H1 (cell line): ENCODE results near the gene ZNF132. TPM values are rescaled to one million over a fixed set of nuclear protein-coding genes. Genes with fewer than 3 reads are reported as not detected.

Source experiments
- ATF2 ChIP-seq: IDR thresholded peaks from 2 replicates; pipeline ENCODE4 v1.6.1; 2012; ENCODE audit warnings: low read length, inconsistent platforms
- BCL11A ChIP-seq, 2 experiments: IDR thresholded peaks; one replicate each; pipeline ENCODE4 v1.6.1; 2011; ENCODE audit warnings: low read depth in 2 of 2, low read length in 2 of 2, mild to moderate bottlenecking in 2 of 2
- BRCA1 ChIP-seq: IDR thresholded peaks from 2 replicates; pipeline ENCODE4 v1.6.1; 2012; ENCODE audit warnings: low read depth, low read length, improper control_type of control experiment
- CBX8 ChIP-seq: fragments of 300-800, 300-1000 bp; sonication (generic); IDR thresholded peaks from 2 replicates; pipeline ENCODE4 v1.7.1; 2016; ENCODE audit warnings: low read depth, low read length, borderline replicate concordance
- CHD2 ChIP-seq: IDR thresholded peaks from 2 replicates; pipeline ENCODE4 v1.6.1; 2012; ENCODE audit warnings: low read length, improper control_type of control experiment
- EP300 ChIP-seq, 2 experiments: IDR thresholded peaks; 1 replicate in 1 of 2; 2 replicates in 1 of 2; pipeline ENCODE4 v1.6.1; 2011 to 2012; ENCODE audit warnings: low read depth in 2 of 2, low read length in 2 of 2, mild to moderate bottlenecking in 2 of 2, borderline replicate concordance in 1 of 2, inconsistent platforms in 1 of 2, moderate library complexity in 1 of 2
- EZH2 ChIP-seq: fragments of 200-600 bp; sonication (generic); IDR thresholded peaks from 2 replicates; pipeline ENCODE4 v1.7.1; 2012; ENCODE audit warnings: low read depth, mild to moderate bottlenecking, moderate library complexity, low read length, inconsistent platforms; ENCODE audit not compliant: severe bottlenecking
- HDAC2 ChIP-seq, 2 experiments: fragments of 300-600 bp in 1 of 2; sonication (generic) in 1 of 2; IDR thresholded peaks; 2 replicates each; pipeline ENCODE4 v1.6.1; 2011 to 2012; ENCODE audit warnings: low read depth in 2 of 2, low read length in 2 of 2, mild to moderate bottlenecking in 2 of 2, moderate library complexity in 2 of 2, borderline replicate concordance in 1 of 2, inconsistent platforms in 1 of 2
- HDAC6 ChIP-seq: IDR thresholded peaks from one replicate; pipeline ENCODE4 v1.7.1; 2012; ENCODE audit warnings: low read depth, mild to moderate bottlenecking, inconsistent platforms, low read length, moderate library complexity
- KDM1A ChIP-seq: fragments of 200-600, 300-600 bp; sonication (generic); IDR thresholded peaks from 2 replicates; pipeline ENCODE4 v1.7.1; 2016; ENCODE audit warnings: mild to moderate bottlenecking, low read length, borderline replicate concordance
- NANOG ChIP-seq: IDR thresholded peaks from 2 replicates; pipeline ENCODE4 v1.6.1; 2011; ENCODE audit warnings: low read length, low read depth, mild to moderate bottlenecking, inconsistent platforms; ENCODE audit not compliant: insufficient read depth, poor library complexity, severe bottlenecking
- NRF1 ChIP-seq: IDR thresholded peaks from 2 replicates; pipeline ENCODE4 v1.6.1; 2011; ENCODE audit warnings: mild to moderate bottlenecking, low read depth, low read length, improper control_type of control experiment
- PHF8 ChIP-seq: fragments of 200-600 bp; sonication (generic); conservative IDR thresholded peaks from 2 replicates; pipeline ENCODE4 v1.7.1; 2012; ENCODE audit warnings: low read depth, mild to moderate bottlenecking, inconsistent platforms, low read length, moderate library complexity
- POLR2AphosphoS5 ChIP-seq: IDR thresholded peaks from 2 replicates; pipeline ENCODE4 v1.6.1; 2011; ENCODE audit warnings: low read depth, low read length
- POU5F1 ChIP-seq: IDR thresholded peaks from 2 replicates; pipeline ENCODE4 v1.6.1; 2011; ENCODE audit warnings: low read depth, mild to moderate bottlenecking, low read length, moderate library complexity
- RFX5 ChIP-seq: IDR thresholded peaks from 2 replicates; pipeline ENCODE4 v1.6.1; 2011; ENCODE audit warnings: low read depth, low read length, improper control_type of control experiment, borderline replicate concordance
- RXRA ChIP-seq: IDR thresholded peaks from 2 replicates; pipeline ENCODE4 v1.6.1; 2011; ENCODE audit warnings: low read depth, mild to moderate bottlenecking, low read length, moderate library complexity; ENCODE audit not compliant: insufficient read depth
- SP2 ChIP-seq: IDR thresholded peaks from 2 replicates; pipeline ENCODE4 v1.6.1; 2012; ENCODE audit warnings: mild to moderate bottlenecking, low read length, inconsistent platforms
- SP4 ChIP-seq: IDR thresholded peaks from 2 replicates; pipeline ENCODE4 v1.6.1; 2012; ENCODE audit warnings: low read length, inconsistent platforms
- SRF ChIP-seq: IDR thresholded peaks from 2 replicates; pipeline ENCODE4 v1.6.1; 2011; ENCODE audit warnings: mild to moderate bottlenecking, low read depth, low read length, moderate library complexity
- SUZ12 ChIP-seq: fragments of 200-600 bp; sonication (generic); IDR thresholded peaks from 2 replicates; pipeline ENCODE4 v1.6.1; 2012; ENCODE audit warnings: mild to moderate bottlenecking, inconsistent platforms, low read length, moderate library complexity, mixed read lengths
- YY1 ChIP-seq: IDR thresholded peaks from 2 replicates; pipeline ENCODE4 v1.6.1; 2011; ENCODE audit warnings: low read depth, mild to moderate bottlenecking, low read length
- polyA plus RNA-seq, 7 experiments: library from polyadenylated mRNA; depleted of rRNA in 3 of 7; stranded (reverse) in 5 of 7; unstranded in 2 of 7; fragments of >200 nt in 5 of 7; fragments of 200-250 nt in 2 of 7; gene quantifications; 1 replicate in 5 of 7; 2 replicates in 1 of 7; 4 replicates in 1 of 7; pipeline versions ENCODE4 v1.2.1 to v1.2.3, GENCODE V29; 2011 to 2013; ENCODE audit warnings: missing spikeins in 2 of 7, mixed read lengths in 2 of 7
- total RNA-seq: library from RNA; stranded (reverse); fragmentation: NEBNext Ultra II Directional; extraction: Animal tissue kit (Norgen Biotek cat#: 25700); gene quantifications from 2 replicates; pipeline ENCODE4 v1.2.1, GENCODE V29; 2021

The ZNF132 gene
- total and polyA plus RNA-seq, 2 of the 8 experiments (the other 6 are each of a cell fraction or from before 2014, with no cell fraction given) = 0.89 to 1.9 TPM

- no peak; the same call in 1 of the 2 replicates for TF ChIP-seq PHF8
- TF ChIP-seq BRCA1 = no peak
- TF ChIP-seq BCL11A (IDR thresholded peaks at IDR 0.05; ENCODE audit: low read depth in 2 of 2, low read length in 2 of 2) = no peak
- no peak for TF ChIP-seq EP300 (IDR thresholded peaks at IDR 0.05; ENCODE audit: borderline replicate concordance in 1 of 2, low read depth in 2 of 2, low read length in 2 of 2)
- TF ChIP-seq SRF = no peak
- TF ChIP-seq SP2 = no peak
- peak; percentile 31; the same call in 1 of the 2 replicates for TF ChIP-seq CHD2
- TF ChIP-seq ATF2 = 0 out of 2 replicates have a peak, but pooled peaks have one; percentile 19
- no peak for TF ChIP-seq SP4
- TF ChIP-seq RXRA = no peak
- no peak for TF ChIP-seq HDAC6
- no peak for TF ChIP-seq POU5F1
- TF ChIP-seq POLR2AphosphoS5 = peak; percentile 60
- TF ChIP-seq HDAC2 (IDR thresholded peaks at IDR 0.05; ENCODE audit: borderline replicate concordance in 1 of 2, low read depth in 2 of 2, low read length in 2 of 2) = no peak; a peak in 1 of 4 replicates
- no peak for TF ChIP-seq KDM1A
- TF ChIP-seq EZH2 = no peak
- no peak for TF ChIP-seq NRF1
- TF ChIP-seq CBX8 = no peak
- no peak for TF ChIP-seq RFX5
- TF ChIP-seq YY1 = no peak
- no peak for TF ChIP-seq NANOG
- TF ChIP-seq SUZ12 = no peak
These were observed 36.0 kb upstream of the ZNF132 start, which contains the start of gene ZNF446 (continued) for GRCh38 chr19:58475714-58476497.
